ENCODE measurements around the gene VNN1. TPM values are rescaled to one million over a fixed set of nuclear protein-coding genes. Genes with fewer than 3 reads are reported as not detected.

Gene VNN1
- total RNA-seq, 1 experiment from 2014 or later = not detected

- Histone ChIP-seq H3K36me3 (ENCODE audit: control insufficient read depth in 1 of 2, insufficient read depth in 2 of 2, low read length in 2 of 2) (no peaks in the 10 kb centered on the region), H3K4me3 (replicated peaks in 1 of 2; ENCODE audit: low read depth in 1 of 2, low read length in 2 of 2) (no peak overlapping the region), H3K9me3 (ENCODE audit: control insufficient read depth in 1 of 2, insufficient read depth in 1 of 2, low read depth in 1 of 2, low read length in 2 of 2) (no peaks in the 10 kb centered on the region), H3K27ac (ENCODE audit: low read depth, low read length) (no peak overlapping the region), H3K9ac (ENCODE audit: low read length) (no peak overlapping the region), H3K4me2 (ENCODE audit: low read length) (no peak overlapping the region), H3K4me1 (ENCODE audit: control insufficient read depth in 1 of 2, insufficient read depth in 2 of 2, low read length in 2 of 2) (no peaks in the 10 kb centered on the region), H2AFZ (ENCODE audit: low read depth, low read length, poor library complexity, severe bottlenecking) (no peak overlapping the region), H3K79me2 (ENCODE audit: insufficient read depth, low read length) (no peaks in the 10 kb centered on the region), H4K20me1 (ENCODE audit: insufficient read depth) (no peaks in the 10 kb centered on the region), H3K27me3 (ENCODE audit: insufficient read depth, low read length) (no peaks in the 10 kb centered on the region), H3K9me2 (ENCODE audit: insufficient read depth) (no peaks in the 10 kb centered on the region)
- no peak for DNase-seq (ENCODE audit: low read depth, low spot score)
- ATAC-seq = no peak
- no peak for TF ChIP-seq CEBPB (IDR thresholded peaks at IDR 0.05; ENCODE audit: low read depth)
- TF ChIP-seq EZH2 (IDR thresholded peaks at IDR 0.05) = no peak
- TF ChIP-seq REST (IDR thresholded peaks at IDR 0.05; ENCODE audit: low read depth) = no peak
- TF ChIP-seq, protein P1, sequence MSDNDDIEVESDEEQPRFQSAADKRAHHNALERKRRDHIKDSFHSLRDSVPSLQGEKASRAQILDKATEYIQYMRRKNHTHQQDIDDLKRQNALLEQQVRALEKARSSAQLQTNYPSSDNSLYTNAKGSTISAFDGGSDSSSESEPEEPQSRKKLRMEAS (IDR thresholded peaks at IDR 0.05) = no peak
- TF ChIP-seq RAD21 (IDR thresholded peaks at IDR 0.05; ENCODE audit: low read depth) = no peak
- TF ChIP-seq SP1 (IDR thresholded peaks at IDR 0.05; ENCODE audit: low read depth) = no peak
- no peak for TF ChIP-seq ELF1 (IDR thresholded peaks at IDR 0.05; ENCODE audit: borderline replicate concordance, low read depth)
- no peak for TF ChIP-seq EGR1 (IDR thresholded peaks at IDR 0.05; ENCODE audit: low read depth)
- no peak for TF ChIP-seq CBX3 (IDR thresholded peaks at IDR 0.05; ENCODE audit: low read depth)
- no peak for TF ChIP-seq EZH2phosphoT487 (IDR thresholded peaks at IDR 0.05; ENCODE audit: borderline replicate concordance)
- TF ChIP-seq ZFX (IDR thresholded peaks at IDR 0.05) = no peak
- no peak for TF ChIP-seq SIN3A (IDR thresholded peaks at IDR 0.05; ENCODE audit: low read depth)
- CTCF ChIA-PET = no interaction called here
- no TSS peak for BruUV-seq (replicated peaks)
- POLR2A ChIA-PET = no interaction called here
- RAD21 ChIA-PET (ENCODE audit: low non-redundant PET in 1 of 2, low total read pairs in 2 of 2, uncharacterized antibody in 2 of 2, unreplicated experiment in 2 of 2) = no interaction called here
- intact Hi-C loops (cut with micrococcal nuclease) = no loop called here
Observed at GRCh38 chr6:132675749-132676148, 38.1 kb downstream of the VNN1 start.

Data from HCT116 (cell line).